Activated CD8-positive, alpha-beta memory T cell treated with anti-CD3 and anti-CD28 coated beads, Interleukin-2, amount 50 U/mL, for 1 hour (primary cell): ENCODE data around the gene PTPRJ.

ENCODE experiments used
- DNase-seq: peaks from one replicate; pipeline ENCODE4 v3.0.0-alpha.2; 2020; ENCODE audit errors: extremely low read depth

PTPRJ gene

GRCh38 chr11:48063424-48063978 is 83.1 kb downstream of the PTPRJ start:
- DNase-seq, result no peak

- DNase-seq, result no peak
Observed at GRCh38 chr11:48064306-48064705, 83.9 kb downstream of the PTPRJ start.

DNA sequence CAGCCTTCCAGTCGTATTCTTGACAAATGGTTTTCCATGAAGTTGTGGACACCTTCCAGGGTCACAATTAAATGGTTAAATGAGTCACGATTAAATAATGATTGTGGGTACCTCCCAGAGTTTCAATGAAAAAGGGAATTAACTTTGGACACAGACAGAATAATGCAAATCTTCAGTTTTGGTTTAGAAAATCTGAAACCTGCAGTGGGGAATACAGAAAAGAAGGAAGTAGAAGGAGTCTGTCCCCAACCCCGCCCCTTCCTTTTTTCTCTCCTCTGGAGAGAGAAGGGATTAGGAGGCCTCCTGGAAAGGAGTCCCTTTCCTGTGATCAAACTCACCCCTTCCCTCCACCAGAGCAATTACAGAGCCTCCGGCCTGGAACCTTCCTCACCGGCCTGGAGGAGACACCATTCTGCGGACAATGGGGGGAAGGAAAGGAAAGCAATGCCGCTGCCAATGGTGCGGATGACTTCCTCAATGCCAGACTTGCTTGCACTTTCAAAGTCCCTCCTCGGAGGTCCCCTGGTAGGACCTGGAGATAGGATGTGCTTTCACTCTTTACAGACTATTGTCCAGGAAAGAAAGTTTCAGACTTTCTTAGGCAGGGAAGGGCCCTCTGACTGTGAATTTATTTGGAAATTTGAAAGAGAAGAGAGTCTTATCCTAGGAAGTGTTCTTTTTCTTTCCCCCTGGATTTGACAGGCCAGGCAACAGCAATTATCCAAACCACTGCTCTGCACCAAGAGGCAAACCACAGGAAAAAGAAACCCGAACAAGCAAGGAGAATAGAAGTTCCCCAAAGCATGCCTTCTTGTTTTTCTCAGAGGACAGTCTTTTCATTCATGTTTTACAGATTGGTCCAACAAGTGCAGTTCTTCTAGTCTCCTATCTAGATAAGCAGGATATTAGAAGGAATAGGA is 86.8 kb downstream of the PTPRJ start:
- no peak for DNase-seq

GRCh38 chr11:48073031-48073861 is 92.9 kb downstream of the PTPRJ start:
- DNase-seq, result no peak

- DNase-seq, result no peak
Observed at GRCh38 chr11:48074425-48075181, 94.2 kb downstream of the PTPRJ start.

DNA sequence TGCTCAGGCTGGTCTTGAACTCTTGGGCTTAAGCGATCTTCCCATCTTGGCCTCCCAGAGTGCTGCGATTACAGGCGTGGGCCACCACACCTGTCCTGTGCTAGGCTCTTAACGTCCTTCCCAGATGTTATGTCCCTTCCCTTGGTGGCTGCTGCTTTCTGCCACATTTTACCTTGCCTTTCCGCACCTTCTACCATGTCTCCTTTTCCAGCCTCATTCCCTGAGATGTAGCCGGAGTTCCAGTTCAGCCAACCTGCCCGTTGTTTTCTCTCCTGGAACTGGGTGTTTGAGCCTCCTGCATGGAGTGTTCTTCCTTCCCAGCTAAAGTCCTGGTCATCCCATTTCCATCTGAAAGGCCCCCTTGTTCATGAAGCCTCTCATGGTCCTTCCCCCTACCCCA is 95.3 kb downstream of the PTPRJ start:
- no peak for DNase-seq

GRCh38 chr11:48077251-48077650 is 96.9 kb downstream of the PTPRJ start:
- DNase-seq, result no peak

- DNase-seq, result no peak
Observed at GRCh38 chr11:48078689-48079088, 98.3 kb downstream of the PTPRJ start.

DNA sequence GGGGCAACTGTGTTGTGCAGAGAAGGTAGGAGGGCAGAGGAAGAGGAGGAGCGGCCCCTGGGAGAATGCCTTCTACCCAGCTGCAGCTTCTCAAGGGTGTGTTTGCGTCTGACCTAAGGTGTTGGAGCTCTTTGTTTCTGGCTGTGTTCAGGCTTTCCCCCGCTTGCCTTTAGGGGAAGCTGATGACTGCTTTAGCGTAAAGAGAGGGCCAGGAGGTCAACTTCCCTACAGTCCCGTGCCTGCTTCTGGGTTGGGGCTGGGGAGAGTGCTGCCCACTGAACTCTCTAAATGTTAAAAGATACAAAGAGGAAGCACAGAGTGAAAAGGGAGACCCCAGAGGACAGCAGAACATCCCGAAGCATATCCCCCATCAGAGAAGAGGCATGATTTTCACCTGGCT is 99.2 kb downstream of the PTPRJ start:
- no peak for DNase-seq

- DNase-seq, result no peak
Observed at GRCh38 chr11:48080301-48080861, 100.0 kb downstream of the PTPRJ start.

DNA sequence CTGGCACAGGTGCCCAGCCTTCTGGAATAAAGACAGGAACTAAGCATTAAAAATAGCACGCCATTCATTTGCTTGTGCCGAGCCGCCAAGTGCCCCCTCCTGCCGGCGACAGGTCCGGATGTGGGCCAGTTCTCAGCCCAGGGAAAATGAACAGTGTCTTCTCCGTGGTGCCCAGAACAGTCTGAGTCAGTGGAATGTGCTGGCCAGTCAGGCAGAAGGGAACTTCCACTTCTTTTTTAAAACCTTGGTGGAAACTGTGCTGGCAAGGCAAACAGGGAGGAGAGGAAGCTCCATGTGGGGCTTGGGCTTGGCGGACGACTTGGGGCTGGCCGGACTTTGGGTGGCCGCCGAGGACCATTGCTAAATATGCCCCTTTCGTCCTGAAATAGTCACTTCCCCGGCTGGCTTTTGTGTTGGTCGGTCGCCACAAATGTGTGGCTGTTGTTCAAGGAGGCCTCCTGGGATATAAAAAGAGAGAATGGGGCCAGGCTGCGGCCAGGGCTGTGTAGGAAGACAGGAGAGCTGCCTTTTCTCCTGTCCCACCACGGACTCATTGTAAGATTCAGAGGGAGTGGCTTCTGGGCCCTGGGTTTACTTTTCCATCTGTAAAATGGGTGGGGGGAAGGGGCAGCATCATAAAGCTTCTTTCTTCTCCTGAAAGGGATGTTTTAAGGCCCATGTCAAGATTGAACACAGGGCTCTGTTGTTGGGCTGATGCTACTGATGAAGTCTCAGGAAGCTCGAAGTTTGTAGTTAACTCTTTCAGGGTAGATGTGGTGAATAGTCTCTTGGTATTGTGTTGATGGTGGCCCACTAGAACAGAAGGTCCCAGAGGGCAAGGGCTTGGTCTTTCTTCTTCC is 101.0 kb downstream of the PTPRJ start:
- DNase-seq, result no peak

DNA sequence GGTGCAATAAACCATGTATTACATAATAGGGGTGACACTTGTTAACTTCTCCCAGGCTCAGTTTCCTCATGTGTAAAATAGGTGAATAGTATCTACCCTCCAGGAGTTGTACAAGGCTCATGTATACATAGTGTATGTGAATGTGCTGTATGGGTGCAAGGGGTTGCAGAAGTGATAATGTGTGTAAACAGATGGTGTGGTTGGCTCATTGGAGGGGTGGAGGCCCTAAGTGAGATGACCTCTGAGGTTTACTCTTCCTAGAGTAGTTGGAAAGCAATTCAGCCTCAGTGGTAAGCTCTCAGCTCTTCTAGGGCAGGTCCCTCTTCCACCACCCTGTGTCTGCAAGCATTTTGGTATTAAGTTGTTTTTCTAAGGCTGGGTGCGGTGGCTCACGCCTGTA is 102.4 kb downstream of the PTPRJ start:
- DNase-seq, result no peak

GRCh38 chr11:48083421-48083820 is 103.1 kb downstream of the PTPRJ start:
- DNase-seq, result no peak

GRCh38 chr11:48085688-48086087 is 105.3 kb downstream of the PTPRJ start:
- DNase-seq, result no peak

- no peak for DNase-seq
Observed at GRCh38 chr11:48087422-48087821, 107.1 kb downstream of the PTPRJ start.

DNA sequence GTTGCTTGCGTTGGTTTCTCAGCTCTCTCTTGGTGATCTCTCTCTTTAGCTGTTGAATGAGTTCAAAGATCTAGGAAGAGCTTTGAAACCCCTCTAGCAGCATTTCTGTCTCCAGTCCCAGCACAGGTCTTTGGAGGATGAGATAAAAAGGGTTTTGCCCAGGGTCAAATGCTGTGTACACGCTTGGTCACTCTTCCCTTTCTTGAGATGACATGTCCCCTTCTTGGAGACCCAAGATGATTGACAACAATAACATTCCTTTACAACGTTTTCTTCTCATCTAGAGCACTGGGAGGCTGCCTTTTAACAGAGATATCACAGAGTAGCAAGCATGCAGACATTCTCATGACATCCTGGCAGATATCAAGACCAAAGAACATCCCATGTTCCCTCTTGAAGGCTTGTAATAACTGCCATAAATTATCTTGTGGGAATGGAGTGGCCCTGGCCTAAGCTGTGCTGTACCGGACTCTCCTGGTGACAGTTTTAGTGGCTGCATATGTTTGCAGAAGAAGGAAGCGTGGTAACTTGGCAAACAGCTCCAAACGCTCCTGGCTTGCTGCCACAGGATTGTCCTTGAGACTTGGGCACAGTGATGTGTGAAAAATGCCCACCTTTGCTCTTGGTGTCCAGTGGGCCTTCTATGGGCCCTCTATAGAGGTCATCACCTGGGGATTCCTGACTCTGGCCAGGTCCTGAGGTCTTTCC is 107.8 kb downstream of the PTPRJ start:
- DNase-seq, result no peak

- DNase-seq, result no peak
Observed at GRCh38 chr11:48088682-48089050, 108.3 kb downstream of the PTPRJ start.

DNA sequence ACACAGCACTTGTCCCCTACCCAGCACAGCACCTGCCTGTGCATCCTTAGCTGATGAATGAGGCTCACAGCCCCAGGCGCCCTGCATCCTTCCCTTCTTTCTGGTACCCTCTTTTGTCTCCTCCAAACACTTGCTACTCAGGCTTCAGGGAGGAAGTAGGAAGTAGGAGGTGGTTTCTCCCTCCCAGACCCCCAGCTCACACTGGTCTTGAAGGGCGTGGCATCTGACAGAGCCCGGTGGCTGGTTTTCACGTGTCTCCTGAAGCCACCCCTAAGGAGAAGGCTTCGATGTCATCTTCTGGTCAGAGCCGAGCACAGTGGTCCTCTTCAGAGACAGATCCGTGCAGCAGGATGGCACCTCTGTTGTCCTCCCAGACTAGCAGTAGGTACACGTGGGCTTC is 109.8 kb downstream of the PTPRJ start:
- DNase-seq, result no peak

DNA sequence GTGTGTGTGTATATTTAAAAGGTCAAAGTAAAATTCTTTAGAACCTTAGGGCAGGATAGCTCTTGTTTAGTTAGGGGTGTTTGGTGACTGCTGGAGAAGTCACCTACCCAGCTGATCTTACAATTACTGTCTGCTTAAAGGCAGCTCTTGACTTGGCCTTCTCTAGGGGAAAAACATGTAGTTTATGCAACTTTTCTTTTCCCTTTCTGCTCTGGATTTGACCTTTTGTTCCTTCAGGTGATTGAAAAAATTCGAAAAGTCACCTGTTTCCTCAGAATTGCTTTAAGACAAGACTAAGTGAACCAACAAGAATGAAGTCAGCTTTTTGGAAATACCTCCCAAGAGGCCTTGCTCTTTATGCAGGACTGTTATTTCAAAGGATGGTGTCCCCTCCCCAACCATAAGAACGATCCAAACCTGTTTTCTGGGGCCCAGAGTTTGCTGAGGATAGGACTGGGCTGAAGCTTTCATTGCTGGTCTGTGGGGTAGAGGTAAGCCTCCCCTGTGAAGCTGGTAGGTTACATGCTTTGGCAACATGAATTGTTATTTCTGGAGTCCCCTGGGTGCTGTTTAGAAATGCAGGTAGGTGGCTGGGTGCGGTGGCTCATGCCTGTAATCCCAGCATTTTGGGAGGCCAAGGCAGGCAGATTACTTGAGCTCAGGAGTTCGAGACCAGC is 111.2 kb downstream of the PTPRJ start:
- DNase-seq, result no peak
